NCI-H1436 treated with DMSO at 0.1 percent for 48 hours (cell line): ENCODE results near the gene ASTN2.
A peak's percentile ranks its signal among the peaks of the same experiment; 100 is the strongest.

ENCODE experiments used
- DNase-seq: peaks from one replicate; lab custom pipeline; 2025; lab: John Stamatoyannopoulos, UW

Gene ASTN2

DNA sequence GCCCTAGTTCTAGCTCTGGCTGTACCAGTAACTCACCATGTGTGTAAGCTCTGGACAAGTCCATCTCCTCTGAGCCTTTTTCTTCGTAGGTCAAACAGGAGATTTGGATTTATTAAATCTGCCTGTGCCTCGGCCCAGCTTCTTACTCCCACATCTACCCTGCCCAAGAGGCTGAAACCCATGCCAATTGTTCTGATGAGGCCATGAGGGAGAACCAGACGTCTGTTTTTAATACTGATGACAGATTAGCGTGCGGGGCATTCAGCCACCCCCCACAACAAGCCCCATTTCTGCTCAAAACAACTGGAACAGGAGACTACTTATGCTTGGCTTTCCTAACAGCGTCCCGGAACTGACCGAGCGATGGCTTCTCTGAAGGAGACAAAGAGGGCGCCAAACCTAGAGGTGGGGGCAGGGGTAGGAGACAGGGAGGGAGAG is 808.9 kb downstream of the ASTN2 start:
- no peak for DNase-seq

DNA sequence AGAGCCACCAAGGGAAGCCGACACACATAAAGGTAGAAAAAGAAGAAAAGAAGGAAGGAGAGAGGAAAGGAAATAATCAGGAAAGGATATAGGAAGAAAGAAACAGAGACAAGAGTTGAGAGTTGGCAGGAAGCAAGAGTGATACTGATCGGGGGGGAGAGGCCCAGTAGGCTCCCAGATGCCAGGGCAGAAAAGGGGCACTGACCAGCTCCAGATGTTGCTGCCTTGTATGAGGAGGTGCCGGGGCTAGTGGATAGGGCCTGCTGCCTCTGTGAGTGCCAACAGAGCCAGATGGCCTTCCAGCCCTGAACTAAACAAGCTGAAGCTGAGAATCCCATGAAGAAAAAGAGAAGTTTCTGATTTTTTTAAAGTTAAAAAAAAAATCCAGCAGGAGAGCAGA is 809.8 kb downstream of the ASTN2 start:
- no peak for DNase-seq

DNA sequence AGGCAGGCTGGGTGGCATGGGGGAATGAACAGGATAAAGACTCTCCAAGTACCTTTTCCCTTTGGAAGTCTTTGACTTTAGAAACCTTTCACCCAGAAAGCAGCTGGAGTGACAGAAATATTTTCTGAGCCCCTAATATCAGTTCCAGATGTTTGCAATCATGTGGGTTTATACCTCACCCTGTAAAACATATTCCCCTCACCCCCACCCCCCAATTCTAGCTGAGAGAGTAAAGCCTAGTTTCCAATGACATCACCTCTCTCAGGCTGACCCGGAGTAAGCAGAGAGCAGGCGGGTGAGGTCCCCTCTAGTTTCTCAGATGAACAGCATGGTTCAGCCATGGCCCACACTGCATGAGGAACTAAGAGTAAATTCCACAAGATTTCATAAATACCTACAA is 810.6 kb downstream of the ASTN2 start:
- no peak for DNase-seq

DNA sequence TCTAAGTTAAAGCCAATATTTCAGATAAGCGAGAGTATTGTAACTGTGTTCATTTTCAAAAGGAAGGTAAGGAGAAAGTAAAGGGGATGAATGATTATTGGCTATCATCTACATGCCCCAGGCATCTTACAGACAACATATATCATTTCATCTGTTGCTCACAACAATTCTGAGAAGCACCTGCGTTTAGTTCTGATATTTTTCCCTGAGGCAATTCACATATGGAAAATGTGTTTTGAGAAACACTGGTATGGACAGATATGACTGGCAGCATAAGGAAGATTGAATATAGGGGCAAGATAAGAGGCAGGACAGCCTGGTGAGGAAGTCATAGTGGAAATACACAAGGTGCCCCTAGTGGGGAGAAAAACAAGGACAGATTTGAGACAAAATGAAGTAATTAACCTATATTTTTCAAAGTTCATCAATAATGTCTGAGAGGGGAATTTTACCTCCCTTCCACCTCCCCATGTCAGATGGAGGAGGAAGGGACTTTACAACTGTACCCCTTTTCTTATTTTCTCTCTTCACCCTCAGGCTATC is 815.4 kb downstream of the ASTN2 start:
- DNase-seq = no peak

DNA sequence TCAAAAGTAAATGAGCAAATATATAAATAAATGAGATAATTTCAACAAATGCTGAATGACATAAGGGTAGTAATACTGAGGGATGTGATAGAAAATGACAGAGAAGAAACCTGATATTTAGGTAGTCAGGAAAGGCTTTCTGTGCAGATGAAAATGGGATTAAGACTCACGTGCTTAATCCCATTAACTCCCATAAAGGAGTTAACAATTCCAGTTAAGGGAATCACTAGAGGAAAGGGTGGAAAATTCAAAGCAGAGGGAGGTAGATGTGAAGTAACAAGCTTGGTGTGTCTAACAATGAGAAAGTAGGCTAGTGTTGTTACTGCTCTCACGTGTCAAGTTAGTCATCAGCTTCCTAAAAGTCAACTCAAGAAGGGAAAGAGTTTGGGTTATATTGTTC is 818.2 kb downstream of the ASTN2 start:
- DNase-seq = no peak

DNA sequence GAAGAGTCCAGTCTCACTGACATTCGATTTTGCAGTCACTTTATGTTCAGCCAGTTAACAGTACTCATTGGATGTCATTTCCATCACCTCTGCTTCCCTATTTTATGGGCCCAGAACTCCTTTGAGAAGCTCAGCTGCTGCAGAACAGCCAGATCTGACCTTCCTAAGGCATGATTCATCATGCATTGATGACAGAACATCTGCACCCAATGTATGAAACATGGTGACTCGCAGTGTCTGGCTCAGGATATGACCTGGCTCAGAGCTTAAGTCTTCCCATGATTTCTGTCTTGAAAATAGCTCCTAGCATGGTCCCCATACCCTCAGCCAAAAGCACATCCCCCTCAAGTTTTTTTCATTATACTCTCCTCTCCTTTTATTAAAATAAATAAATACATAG is 820.3 kb downstream of the ASTN2 start:
- DNase-seq = no peak

GRCh38 chr9:116592970-116593369 is 821.9 kb downstream of the ASTN2 start:
- no peak for DNase-seq

- DNase-seq = no peak
Observed at GRCh38 chr9:116589392-116590354, 825.2 kb downstream of the ASTN2 start.

DNA sequence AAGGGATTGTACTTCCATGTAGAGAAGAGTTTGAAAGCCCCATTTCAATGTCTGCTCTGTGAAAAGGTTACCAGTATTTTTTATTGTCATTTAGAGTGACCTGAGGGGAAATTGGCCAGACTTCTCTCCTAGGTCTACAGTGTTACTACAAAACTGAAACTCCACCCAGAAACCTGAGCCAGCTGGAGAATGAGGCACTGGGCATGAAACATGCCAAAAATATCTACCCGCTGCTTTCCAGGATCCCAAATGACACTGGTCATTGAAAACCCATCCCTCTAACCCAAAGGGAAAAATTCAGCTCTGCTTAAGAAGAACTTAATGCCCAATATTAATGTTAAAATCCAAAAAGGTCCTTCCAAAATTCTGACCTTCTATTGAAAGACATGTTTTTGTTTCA is 826.9 kb downstream of the ASTN2 start:
- no peak for DNase-seq

DNA sequence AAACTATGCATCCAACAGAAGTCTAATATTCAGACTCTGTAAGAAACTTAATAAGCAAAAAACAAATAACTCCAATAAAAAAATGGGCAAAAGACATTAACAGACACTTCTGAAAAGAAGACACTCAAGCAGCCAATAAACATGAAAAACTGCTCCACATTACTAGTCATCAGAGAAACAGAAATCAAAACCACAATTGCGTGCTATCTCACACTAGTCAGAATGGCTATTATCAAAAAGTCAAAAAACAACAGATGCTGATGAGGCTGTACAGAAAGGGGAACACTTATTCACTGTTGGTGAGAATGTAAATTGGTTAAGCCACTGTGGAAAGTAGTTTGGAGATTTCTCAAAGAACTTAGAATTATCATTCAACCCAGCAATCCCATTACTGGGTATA is 829.0 kb downstream of the ASTN2 start:
- DNase-seq = no peak

DNA sequence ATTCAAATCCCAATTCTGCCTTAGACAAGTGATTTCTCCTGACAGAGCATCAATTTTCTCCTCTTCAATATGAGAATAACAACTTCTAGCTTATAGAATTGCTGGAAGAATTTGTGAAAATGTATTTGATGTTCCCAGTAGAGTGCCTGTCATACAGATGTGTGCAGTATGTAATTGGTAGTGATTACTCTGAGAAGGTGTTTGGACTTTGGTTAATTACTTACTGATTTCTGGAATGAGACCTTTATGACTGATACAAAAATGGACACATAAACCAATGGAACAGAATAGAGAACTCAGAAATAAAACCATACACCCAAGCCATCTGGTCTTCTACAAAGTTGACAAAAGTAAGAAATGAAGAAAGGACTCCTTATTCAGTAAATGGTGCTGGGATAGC is 829.7 kb downstream of the ASTN2 start:
- no peak for DNase-seq

- DNase-seq = no peak
Observed at GRCh38 chr9:116580853-116581252, 834.0 kb downstream of the ASTN2 start.

DNA sequence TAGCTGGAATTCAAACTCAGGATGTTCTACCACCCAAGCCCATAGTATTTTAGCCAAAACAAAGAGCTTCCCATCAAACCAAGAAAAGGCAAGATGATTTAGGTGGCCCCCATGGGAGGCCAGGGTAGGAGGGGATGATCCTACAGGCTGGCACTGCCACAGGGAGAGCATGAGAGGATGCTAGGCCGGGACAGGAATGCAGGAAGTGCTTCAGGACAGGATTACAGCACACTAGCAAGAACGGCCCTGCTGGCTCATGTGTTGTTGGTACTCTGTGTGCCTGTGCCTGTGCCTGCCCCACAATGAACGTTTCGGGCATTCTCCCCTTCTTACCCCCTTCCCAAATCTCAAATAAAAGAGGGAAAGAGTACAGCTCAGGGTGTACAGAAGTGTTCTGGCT is 838.5 kb downstream of the ASTN2 start:
- no peak for DNase-seq

GRCh38 chr9:116574027-116574679 is 840.7 kb downstream of the ASTN2 start:
- DNase-seq = no peak

DNA sequence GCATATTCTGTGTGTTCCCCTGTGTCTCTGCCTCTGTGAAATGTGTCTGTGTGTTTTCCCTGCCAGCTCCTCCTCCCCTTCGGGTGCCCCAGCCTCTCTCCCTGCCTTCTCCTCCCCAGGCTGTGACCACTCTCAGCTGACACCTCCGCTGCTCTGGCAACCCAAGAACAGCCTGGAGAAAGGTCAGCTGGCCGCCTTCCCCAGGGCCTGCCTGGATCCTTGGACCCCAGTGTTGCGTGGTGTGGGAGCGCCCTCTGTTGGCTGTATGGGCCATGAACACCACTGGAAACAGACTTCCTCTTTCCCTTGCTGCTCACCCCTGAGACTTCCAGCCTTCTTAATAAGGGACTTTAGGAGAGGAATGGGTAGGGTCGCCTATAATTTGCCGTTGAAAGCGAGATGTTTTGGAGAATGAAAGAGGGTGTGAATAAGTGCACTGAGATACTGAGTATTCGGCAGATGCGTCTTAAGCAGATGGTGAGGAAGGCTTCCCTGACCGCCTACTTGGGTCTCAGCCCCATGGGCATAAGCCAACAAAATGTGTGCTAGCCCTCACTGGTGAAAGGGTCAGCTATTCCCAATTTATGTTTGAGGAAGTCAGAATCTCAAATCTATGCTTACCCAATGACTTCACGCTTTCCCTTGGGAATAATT is 842.6 kb downstream of the ASTN2 start:
- peak; percentile 1 for DNase-seq

DNA sequence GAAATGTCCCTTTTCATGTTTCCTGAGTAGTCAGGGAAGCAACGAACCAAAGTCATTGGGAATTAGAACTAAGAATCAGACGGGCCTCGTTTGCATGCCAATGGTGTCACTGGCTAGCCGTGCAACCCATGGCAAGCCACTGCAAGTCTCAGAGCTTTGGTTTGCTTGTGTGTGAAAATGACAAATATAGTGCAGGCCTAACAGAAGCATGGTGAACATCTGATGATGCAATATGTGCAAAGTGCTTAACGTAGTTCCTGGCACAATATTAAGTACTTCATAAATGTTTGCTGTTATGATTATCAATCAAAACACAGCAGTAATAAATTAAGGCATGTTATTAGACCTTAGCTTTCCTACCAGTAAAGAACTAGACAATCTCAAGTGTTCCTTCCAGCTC is 845.7 kb downstream of the ASTN2 start:
- no peak for DNase-seq

DNA sequence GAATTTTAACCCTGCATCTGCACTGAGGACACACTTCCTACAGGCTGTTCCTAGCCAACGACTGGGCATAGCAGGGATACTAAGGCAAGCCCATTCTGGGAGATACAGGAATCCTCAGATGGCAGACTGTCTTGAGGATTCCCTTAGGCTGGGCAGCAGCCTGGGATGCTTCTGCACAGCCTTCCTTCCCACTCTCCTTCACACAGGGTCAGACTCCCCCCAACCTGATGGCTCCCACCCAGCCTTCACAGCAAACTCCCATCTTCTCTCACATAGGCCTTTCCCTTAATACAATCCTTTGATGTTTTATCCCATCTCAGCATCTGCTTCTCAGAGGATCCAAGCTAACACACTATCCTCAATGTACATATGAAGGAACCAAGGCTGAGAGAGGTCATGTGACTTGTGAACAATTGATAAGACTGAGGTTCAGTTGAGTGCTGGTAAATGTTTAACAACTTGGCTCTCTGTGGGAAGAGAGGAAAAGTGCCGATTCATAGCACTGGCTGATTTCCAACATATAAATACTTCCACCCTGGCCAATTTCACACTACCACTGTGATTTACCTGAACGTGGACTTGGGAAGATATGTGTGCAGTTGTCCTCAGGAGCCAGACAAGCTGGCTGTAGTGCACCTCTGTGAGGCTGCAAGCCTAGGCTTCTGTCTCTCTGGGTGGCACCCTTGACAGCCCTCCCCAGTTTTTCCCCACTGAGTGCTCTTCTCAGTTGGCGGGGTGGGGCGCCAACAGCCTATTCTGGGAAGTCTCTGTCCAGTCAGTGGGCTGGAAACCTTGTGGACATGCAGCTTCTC is 848.0 kb downstream of the ASTN2 start:
- no peak for DNase-seq

- DNase-seq = no peak
Observed at GRCh38 chr9:116565986-116566385, 848.9 kb downstream of the ASTN2 start.

GRCh38 chr9:116564266-116564793 is 850.5 kb downstream of the ASTN2 start:
- DNase-seq = no peak

DNA sequence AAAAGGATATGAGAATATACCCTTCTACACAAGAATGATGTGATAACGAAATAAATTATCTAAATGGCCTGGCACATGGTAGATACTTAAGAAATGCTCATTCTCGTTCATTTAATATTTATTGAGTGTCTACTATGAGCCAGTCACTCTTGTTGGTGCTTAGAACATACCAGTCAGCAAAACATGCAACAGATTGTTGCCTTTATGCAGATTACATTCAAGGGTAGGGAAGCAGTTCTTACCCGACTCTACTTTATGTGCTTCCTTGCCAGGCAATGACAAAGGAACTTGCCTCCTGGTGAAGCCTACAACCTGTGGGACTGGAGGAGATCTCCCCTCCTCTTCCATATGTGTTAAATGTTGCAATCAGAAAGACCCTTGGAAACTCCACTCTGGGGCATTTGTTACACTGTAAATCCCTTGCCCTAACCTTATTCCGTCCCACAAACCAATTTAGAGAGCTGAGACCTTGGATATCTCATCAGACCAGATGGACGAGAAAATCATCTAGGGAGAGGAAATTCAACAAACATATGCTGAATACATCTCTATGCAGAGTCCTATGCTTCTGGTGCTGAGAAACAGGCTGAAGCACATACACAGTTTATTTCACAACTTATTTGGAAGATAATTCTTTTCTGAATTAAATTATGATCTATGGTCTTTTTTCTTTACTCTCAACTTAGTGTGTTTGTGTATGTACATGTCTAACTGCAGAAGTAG is 855.9 kb downstream of the ASTN2 start:
- DNase-seq = no peak

DNA sequence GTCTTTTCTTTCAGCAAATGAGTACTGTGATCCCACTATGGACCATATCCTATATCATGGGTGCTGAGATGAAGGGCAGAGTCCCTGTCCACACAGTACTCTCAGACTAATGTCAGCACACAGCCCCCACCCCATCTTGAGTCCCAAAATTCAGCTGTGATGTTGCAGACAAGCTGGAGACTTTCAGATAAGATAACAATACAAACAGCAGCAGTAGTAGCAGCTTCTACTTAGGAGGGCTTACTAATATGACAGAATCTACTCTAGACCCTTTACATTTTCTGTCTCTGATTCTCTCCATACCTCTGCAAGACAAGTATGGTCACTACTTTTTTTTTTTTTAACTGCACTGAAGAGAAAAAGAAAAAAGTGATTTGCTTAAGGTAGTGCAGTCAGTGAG is 856.8 kb downstream of the ASTN2 start:
- DNase-seq = no peak
